GM12891 (cell line): ENCODE data around the gene USP30.

Source experiments
- PAX5 ChIP-seq: IDR thresholded peaks from 2 replicates; pipeline ENCODE4 v1.6.1; 2011; ENCODE audit warnings: low read length, moderate library complexity, mild to moderate bottlenecking; ENCODE audit not compliant: insufficient read depth, severe bottlenecking
- POLR2A ChIP-seq: IDR thresholded peaks from 2 replicates; pipeline ENCODE4 v1.6.1; 2011; ENCODE audit warnings: low read depth, low read length, control low read depth
- POLR2AphosphoS5 ChIP-seq: IDR thresholded peaks from 2 replicates; pipeline ENCODE4 v1.6.1; 2011; ENCODE audit warnings: low read depth, low read length, control low read depth
- SPI1 ChIP-seq: IDR thresholded peaks from 2 replicates; pipeline ENCODE4 v1.6.1; 2011; ENCODE audit warnings: low read depth, low read length, control low read depth
- TAF1 ChIP-seq: IDR thresholded peaks from 2 replicates; pipeline ENCODE4 v1.6.1; 2011; ENCODE audit warnings: low read depth, low read length, control low read depth

DNA sequence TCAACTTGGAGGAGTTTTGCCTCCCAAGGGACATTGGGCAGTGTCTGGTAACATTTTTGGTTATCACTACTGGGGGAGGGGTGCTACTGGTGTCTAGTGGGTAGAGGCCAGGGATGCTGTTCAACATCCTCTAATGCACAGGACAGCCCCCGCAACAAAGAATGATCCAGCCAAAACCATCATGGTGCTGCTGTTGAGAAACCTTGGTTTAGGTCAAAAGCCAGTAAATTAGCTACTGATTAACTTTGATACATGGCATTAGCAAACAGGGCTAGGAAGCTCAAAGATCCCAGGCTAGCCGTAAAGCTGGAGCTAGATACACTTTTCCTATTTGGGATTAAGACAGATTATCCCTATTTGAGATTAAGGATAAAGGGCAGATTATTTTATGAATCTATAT is 32.0 kb downstream of the USP30 start:
- TF ChIP-seq POLR2A (no peak), POLR2AphosphoS5 (no peak), TAF1 (no peak), SPI1 (no peak), PAX5 (no peak)
